Embryonic facial prominence (tissue), 1 donor: ENCODE data around the gene PLA1A.
"Not testable (repeated sequence)": the region's sequence is repeated elsewhere in the genome, so short reads cannot be mapped to it uniquely, and the experiment has no call there.

Experiments used
- DNase-seq: peaks from one replicate; pipeline ENCODE4 v3.0.0-alpha.2; 2016; ENCODE audit errors: extremely low spot score

Gene PLA1A

GRCh38 chr3:119597548-119598288 is at the start of gene PLA1A:
TSS of gene PLA1A (plus strand) at chr3:119597885. CDS start at chr3:119597914, 29 bp downstream.
- DNase-seq = no peak

GRCh38 chr3:119548341-119548740 is 49.3 kb upstream of the PLA1A start:
- DNase-seq = no peak

DNA sequence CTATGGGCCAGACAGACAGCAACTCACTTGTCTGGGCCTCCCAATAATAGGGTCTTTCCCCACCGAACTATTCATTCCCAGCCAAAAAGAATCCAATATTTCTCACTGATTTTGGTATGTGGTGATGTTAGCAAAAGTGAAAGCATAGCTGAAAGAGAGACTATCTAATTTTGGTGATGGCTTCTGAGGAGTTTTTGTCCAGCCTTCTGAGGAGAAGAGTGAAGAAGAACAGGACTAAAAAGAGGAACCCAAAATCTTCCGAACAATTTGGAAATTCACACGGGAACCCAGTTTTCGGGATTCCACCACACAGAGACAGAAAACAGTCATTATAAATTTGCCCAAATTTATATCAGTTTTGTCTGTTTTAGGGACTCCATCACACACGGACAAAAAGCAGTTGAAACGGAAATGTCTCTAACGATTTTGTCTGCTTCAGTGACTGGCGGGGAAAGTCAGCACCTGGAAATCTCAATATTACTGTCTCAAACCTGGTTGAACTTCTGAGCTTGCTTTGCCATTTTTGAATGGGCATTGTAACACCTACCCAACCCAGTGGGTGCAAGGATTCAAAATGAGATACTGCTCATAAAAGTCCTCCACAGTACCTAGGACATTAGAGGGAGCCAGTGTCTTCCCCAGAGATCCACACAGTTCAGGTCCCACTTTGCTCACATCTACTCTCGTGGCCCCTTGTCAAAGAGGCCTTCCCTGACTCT is 47.3 kb upstream of the PLA1A start:
- DNase-seq = no peak

GRCh38 chr3:119551598-119551997 is 46.1 kb upstream of the PLA1A start:
- no peak for DNase-seq

GRCh38 chr3:119552928-119553327 is 44.8 kb upstream of the PLA1A start:
- not testable (repeated sequence) for DNase-seq

DNA sequence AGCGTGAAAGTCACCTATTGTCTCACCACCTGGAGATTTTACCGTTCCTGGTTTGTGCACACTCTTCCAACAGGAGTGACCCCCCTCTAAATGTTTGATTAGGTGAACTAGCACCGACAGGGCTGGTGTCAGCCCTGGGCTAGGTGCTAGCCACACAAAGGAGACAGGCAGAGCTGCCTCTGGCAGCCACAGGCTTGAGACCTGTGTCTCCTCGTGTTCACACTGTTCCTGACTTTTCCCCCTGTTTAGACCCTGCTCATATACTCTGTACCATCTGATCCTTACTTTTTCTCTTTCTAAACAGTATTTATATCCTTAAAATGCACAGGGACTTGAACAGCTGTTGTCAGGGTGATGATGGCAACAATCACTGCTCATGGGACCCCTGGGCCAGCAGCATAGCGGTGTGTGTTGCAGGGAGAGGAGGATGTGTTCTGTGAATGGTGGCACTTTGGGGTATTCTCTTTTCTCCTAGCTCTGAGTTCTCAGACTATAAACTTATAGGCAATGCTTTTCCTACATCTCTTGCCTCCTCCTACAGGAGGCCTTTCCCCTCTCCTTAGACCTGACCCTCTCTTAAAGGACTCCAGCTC is 43.8 kb upstream of the PLA1A start:
- no peak for DNase-seq

GRCh38 chr3:119555309-119555735 is 42.4 kb upstream of the PLA1A start:
- DNase-seq = no peak

GRCh38 chr3:119555929-119556328 is 41.8 kb upstream of the PLA1A start:
- DNase-seq = no peak

GRCh38 chr3:119557192-119557876 is 40.4 kb upstream of the PLA1A start:
- no peak for DNase-seq

- no peak for DNase-seq
Observed at GRCh38 chr3:119557877-119558269, 39.8 kb upstream of the PLA1A start.

- no peak for DNase-seq
Observed at GRCh38 chr3:119558626-119559317, 38.9 kb upstream of the PLA1A start.

DNA sequence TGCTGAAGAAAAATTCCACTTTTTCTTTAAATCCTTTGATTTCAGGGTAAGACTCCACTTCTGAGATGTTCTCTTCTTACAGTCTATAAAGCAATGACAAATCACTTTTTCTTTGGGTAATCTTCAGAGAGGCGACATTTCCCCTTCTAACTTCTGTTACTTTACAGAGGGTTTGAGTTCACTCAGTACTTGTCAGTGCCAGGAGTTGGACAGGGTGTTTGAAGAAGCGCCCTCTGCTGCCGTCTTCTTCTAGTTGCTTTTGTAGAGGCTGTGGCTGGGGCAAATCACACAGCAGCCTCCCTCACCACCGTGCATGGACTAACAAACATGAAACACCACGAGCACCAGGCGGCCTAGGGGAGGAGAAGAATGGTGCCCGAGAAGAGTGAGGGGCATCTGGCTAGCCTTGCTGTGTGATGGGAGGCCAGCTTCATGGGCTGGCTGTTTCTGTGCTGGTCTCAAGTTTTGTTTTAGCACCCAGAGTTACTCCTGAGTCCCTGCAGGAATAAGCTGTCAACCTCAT is 38.2 kb upstream of the PLA1A start, which contains the start of gene CD80:
Gene CD80 (minus strand): TSS at position 174 of the 523 bp plus-strand sequence. CDS start 1,886 bp downstream, outside the sequence.
- no peak for DNase-seq

DNA sequence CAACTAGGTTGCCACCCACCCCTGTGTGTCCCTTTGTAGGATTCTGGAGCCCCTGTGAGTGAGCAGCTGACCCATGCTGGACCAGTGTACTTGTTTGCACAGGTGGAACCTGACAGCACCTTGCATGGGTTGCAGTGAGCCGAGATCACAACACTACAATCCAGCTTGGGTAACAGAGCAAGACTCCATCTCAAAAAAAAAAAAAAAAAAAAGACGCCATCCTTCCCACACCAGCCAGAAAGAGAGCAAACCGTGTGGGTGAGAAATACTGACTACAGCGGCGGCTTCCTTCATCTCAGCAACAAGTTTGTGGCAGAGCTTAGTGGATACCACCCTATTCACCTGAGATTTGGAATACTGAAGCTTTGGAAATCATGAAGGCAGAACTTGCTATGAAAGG is 37.5 kb upstream of the PLA1A start:
- DNase-seq = no peak

- DNase-seq = no peak
Observed at GRCh38 chr3:119562307-119562961, 35.3 kb upstream of the PLA1A start.

DNA sequence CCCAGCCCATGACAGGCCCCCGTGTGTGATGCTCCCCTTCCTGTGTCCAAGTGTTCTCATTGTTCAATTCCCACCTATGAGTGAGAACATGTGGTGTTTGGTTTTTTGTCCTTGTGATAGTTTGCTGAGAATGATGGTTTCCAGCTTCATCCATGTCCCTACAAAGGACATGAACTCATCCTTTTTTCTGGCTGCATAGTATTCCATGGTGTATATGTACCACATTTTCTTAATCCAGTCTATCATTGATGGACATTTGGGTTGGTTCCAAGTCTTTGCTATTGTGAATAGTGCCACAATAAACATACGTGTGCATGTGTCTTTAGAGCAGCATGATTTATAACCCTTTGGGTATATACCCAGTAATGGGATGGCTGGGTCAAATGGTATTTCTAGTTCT is 34.4 kb upstream of the PLA1A start:
- DNase-seq = not testable (repeated sequence)

DNA sequence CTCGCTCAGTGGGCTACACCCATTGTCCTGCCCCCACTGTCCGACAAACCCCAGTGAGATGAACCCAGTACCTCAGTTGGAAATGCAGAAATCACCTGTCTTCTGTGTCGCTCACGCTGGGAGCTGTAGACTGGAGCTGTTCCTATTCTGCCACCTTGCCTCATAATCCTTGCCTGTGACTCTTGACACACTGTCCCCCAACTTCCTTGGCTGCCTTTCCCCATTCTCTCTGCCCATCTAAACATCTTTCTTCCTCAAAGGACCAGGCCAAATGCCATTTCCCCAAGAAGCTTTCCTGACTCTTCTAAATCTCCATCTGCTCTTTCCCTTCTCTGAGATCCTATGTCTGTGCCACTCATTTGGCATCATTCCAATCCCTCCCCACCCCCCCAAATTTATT is 28.5 kb upstream of the PLA1A start:
- DNase-seq = no peak

DNA sequence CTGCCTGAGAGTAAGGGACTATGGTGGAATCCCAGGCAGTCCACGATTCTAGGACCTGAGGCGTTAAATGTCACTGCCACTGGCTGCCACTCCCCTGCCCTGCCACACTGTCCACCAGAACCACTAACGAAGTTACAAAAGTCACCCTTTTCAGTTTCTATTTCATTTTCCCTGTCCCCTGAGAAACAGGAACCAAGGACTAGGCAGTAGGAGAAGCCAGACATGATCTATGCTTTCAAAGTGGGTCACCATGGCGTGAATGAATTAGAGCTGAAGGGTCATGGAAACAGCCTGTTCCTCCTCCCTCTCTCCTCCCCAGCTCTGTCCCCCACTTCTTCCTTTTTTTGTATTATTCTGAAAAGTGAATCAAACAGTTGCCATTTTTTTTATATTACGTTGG is 27.5 kb upstream of the PLA1A start:
- no peak for DNase-seq

GRCh38 chr3:119571230-119571629 is 26.5 kb upstream of the PLA1A start:
- no peak for DNase-seq

- no peak for DNase-seq
Observed at GRCh38 chr3:119571688-119572087, 26.0 kb upstream of the PLA1A start.

DNA sequence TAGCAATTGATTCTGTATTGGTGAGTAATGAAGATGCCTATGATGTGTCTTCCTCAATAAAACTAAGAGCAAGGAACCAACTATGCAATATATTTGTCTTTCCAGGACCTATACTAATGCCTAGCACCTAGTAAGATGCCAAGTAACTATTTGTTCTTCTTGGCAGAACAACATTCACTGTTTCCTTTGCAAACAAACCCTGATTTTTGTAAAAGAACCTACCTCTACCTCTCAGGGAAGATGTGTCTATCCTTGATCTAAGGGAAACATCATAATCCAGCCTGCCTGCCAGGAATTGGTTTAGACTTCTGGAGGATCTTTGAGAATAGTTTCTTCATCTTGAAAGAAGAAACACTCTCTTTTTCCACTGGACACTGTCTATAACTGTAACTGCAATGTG is 22.2 kb upstream of the PLA1A start:
- no peak for DNase-seq
